HL-60/S4 treated with retinoic acid at 250 ng/mL for 4 days and 3 days (cell line): ENCODE measurements around the gene REG4.
"Not testable (repeated sequence)": the region's sequence is repeated elsewhere in the genome, so short reads cannot be mapped to it uniquely, and the experiment has no call there.

Source experiments
- in situ Hi-C: fragments of 300-500 bp; cut with MboI; formaldehyde crosslinking; loops from 2 replicates; pipeline ENCODE4 v1.7.0; 2022; ENCODE audit warnings: low sequenced_read_pairs

The REG4 gene

GRCh38 chr1:119811387-119811786, at the start of gene REG4:
Gene REG4 (minus strand): TSS chr1:119811460. CDS start chr1:119808769, 2,691 bp downstream.
- in situ Hi-C loops, result no loop called here

- in situ Hi-C loops, result no loop called here
Observed at GRCh38 chr1:119859647-119860046, 48.4 kb upstream of the REG4 start.

DNA sequence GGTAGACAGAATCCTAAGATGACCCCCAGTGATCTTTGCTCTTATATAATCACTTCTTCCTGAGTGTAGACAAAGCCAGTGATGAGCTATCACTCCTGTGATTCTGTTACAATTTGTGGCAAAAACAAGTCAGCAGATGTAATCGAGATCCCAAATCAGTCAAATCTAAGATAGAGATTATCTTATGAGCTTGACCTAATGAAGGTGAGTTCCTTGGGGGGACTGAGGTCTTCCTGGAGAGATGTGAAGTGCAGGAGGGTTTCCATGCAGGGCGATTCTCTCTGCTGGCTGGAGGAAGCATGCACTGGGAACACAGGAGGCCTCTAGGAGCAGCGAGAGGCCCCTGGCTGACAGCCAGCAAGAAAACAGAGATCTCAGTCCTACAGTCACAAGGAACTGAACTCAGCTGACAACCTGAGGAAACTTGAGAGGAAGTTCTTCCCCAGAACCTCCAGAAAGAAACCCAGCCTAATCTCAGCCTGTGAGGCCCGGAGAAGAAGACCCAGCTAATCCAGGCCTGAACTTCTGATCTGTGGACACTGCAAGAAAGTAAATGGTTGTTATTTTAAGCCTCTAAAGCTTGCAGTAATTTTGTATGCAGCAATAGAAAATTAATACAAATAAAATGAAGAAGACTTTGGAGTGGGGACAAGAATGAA, 47.4 kb upstream of the REG4 start:
- in situ Hi-C loops, result not testable (repeated sequence)

DNA sequence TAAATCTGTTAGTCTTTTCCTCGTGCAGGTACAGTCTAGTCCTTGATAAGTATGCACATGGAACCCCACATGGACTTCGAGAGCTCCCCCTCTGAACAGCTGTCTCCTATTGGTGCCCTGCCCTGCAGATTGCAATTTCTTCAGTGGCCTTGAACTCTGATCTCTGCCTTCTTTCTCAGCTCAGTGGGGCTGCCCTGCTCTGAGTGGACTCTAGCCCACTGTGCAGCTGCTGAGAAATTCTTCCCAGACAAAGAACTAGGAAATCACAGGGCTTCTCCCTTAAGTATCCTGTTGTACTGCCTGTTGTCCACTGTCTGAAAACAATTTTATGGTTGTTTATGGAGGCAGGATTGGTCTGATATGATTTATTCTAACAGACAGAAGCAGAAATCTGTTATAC, 46.9 kb upstream of the REG4 start:
- in situ Hi-C loops, result no loop called here

DNA sequence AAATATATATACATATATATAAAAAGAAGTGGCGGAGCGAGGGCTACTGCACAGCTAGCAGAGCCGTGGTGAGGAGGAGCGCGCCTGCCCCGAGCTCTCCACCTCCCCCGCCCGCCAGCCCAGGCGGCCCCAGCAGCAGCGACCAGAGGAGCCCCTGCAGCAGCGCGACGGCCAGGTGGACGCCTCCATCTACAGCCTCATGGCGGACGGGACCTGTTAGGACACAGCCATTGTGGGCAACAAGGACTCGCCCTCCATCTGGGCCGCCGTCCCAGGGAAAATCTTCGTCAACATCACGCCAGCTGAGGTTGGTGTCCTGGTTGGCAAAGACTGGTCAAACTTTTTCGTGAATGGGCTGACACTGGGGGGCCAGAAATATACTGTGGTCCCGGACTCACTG, 41.9 kb upstream of the REG4 start:
- in situ Hi-C loops, result no loop called here

GRCh38 chr1:119844206-119844605, 32.9 kb upstream of the REG4 start:
- in situ Hi-C loops, result not testable (repeated sequence)

DNA sequence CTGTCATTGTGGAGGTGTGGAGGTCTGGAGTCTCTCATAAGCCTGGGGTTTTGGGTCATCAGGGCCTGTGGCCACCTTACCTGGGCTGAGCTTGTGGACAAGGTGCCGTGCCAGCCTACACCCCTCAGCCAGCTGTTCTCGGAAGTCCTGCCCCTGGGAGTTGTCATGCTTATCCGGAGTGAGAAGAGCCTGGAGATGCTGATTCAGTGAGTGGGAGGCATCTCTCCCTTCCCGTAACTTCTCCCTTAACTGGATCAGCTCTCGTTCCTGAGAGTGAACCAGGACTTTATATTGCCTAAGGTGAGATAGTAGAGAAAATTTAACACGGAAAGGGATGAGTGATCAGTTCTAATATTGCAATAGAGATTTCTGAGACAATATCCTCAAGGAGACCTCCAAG, 30.0 kb upstream of the REG4 start:
- in situ Hi-C loops, result no loop called here

- in situ Hi-C loops, result no loop called here
Observed at GRCh38 chr1:119840745-119841144, 29.5 kb upstream of the REG4 start.

GRCh38 chr1:119838236-119838635, 27.0 kb upstream of the REG4 start:
- in situ Hi-C loops, result no loop called here

- in situ Hi-C loops, result no loop called here
Observed at GRCh38 chr1:119834990-119835389, 23.7 kb upstream of the REG4 start.

GRCh38 chr1:119831027-119831426, 19.8 kb upstream of the REG4 start:
- in situ Hi-C loops, result no loop called here

DNA sequence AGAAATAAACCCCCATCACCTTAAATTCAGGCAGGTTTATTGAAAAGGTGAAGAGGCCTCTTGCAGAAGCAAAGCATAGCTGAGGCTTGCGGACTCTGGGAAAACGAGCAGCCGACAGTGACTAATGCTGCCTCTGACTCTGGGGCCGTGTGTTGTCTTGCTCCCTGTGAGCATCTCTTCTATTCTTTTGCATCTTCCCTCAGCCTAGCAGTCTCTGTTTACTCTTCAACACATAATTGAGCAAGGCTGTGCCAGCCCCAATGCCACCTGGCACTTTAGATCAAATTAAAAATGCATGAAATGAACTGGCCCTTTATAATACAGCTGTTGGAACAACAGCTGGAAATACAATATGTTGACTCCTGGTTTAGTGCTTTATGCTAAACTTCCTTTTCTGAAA, 18.4 kb upstream of the REG4 start:
- in situ Hi-C loops, result no loop called here

DNA sequence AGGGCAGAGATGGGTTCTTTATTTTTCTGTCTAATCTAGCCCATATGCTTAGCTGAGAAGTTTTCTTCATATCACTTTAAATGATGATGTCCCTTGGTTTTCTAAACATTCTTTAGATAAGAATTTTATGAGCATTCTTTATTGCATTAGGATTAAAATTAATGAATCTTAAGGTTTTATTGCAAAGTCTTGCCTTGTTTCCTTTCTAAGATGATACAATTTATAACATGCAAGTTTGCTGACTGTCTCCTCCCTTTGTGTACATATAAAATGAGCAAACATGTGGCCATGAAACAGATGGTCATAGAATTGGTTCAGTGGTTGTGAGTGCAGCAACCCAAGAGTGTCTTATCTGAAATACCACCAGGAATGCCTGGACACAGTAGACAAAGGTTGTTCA, 17.7 kb upstream of the REG4 start:
- in situ Hi-C loops, result not testable (repeated sequence)

- in situ Hi-C loops, result no loop called here
Observed at GRCh38 chr1:119828266-119828665, 17.0 kb upstream of the REG4 start.

- in situ Hi-C loops, result no loop called here
Observed at GRCh38 chr1:119827010-119827409, 15.8 kb upstream of the REG4 start.

DNA sequence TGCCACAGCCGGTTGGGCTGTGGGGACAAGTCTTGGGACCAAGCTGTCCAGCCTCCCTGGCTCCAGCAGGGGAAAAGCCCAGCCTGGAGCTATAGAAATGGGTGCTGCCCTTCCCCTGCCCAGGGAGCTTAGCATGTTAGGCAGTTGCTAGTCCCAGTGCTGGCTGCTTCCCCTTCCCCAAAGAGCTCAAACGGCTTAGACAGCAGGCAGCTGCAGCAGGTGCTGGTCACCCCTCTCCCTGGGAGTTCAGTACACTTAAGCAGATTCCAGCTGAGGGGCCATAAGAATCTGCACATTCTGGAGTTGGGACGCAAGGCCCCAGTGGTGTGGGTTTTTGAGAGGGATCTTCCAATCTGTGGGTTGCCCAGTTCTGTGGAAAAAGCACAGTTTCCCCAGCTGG, 11.1 kb upstream of the REG4 start:
- in situ Hi-C loops, result no loop called here

- in situ Hi-C loops, result no loop called here
Observed at GRCh38 chr1:119818181-119818580, 6.9 kb upstream of the REG4 start.

- in situ Hi-C loops, result no loop called here
Observed at GRCh38 chr1:119816407-119816806, 5.1 kb upstream of the REG4 start.

GRCh38 chr1:119815928-119816327, 4.7 kb upstream of the REG4 start:
- in situ Hi-C loops, result no loop called here

DNA sequence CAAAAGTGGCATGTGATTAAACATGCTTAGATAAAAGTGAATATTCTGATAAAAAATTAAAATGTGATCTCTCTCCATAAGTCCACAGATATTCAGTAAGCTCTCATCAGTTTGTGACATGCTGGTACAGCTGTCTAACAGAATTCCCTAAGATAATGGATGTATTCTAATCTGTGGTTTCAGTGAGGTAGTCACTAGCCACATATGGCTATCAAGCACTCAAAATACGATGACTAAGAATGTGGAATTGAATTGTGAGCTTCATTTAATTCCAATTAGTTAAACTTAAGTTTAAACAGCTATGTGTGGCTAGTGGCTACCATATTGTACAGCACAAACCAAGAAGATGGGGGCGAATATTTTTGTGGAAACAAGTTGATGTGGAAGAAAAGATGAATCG, 4.1 kb upstream of the REG4 start:
- in situ Hi-C loops, result no loop called here

- in situ Hi-C loops, result no loop called here
Observed at GRCh38 chr1:119814288-119814687, 3.0 kb upstream of the REG4 start.

DNA sequence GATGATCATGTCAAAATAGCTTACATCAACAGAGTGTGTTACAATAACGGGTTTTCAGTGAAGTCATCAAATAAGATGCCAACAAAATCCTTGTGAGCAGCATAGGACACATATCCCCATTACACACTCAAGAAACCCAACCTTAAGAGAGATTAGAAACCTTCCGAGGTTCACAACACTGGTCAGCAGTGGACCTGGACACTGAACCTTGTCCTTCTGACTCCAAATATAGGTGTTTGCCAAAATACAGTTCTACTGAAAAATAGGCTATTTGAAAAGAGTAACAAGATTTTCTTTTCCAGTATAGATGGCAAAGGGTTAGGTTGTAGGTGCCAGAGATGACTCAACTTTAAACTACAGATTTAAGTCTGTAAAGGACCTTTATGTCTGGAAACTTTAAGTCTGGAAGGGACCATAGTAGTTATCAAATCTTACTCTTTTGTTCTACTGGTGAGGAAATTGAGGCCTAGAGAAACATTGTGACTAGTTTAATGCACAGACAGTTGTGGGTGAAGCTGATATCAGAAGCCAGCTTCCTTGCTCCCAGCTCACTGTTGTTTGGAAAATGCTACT, 811 bp upstream of the REG4 start:
- in situ Hi-C loops, result no loop called here

- in situ Hi-C loops, result no loop called here
Observed at GRCh38 chr1:119808972-119809550, 2.2 kb downstream of the REG4 start.
